IMR-90 (cell line): ENCODE measurements around the gene RHBDF2. TPM values are rescaled to one million over a fixed set of nuclear protein-coding genes. Genes with fewer than 3 reads are reported as not detected.

Source experiments
- ATAC-seq: fragments of 200-7000 bp; cut with Tn5 transposase; 2 replicates; pipeline ENCODE4 v1.9.1; 2020; ENCODE audit warnings: low read depth, mild to moderate bottlenecking, moderate library complexity
- BruUV-seq: library from RNA; stranded (reverse); fragments of 400-500 nt; replicated peaks from 2 replicates; lab custom pipeline; 2021; lab: Mats Ljungman, UMichigan
- CTCF ChIA-PET: fragments of 300-600 bp; formaldehyde crosslinking; extraction: SDS; loops from one replicate; lab custom pipeline; 2021; ENCODE audit warnings: antibody characterized with exemption; lab: Yijun Ruan, JAX
- POLR2A ChIA-PET: fragments of 300-600 bp; sonication (Branson Sonifier 250); formaldehyde crosslinking; loops from one replicate; lab custom pipeline; 2022; ENCODE audit warnings: antibody characterized with exemption; ENCODE audit not compliant: unreplicated experiment; lab: Charles Lee
- DNase-seq: peaks from one replicate; pipeline ENCODE4 v3.0.0; 2013
- H2AFZ ChIP-seq: replicated peaks from 2 replicates; pipeline ENCODE3; 2013; ENCODE audit warnings: low read length, mild to moderate bottlenecking; ENCODE audit not compliant: poor library complexity
- H2AK5ac ChIP-seq: 2 replicates; pipeline ENCODE4 v1.6.1; 2013; ENCODE audit warnings: low read depth, low read length, inconsistent platforms
- H2AK9ac ChIP-seq: replicated peaks from 2 replicates; pipeline ENCODE3; 2013; ENCODE audit warnings: mild to moderate bottlenecking, low read depth, low read length, moderate library complexity; ENCODE audit not compliant: poor library complexity
- H2BK120ac ChIP-seq: 2 replicates; pipeline ENCODE4 v1.6.1; 2013; ENCODE audit warnings: low read depth, low read length, inconsistent platforms
- H2BK15ac ChIP-seq: 3 replicates; pipeline ENCODE4 v1.6.1; 2013; ENCODE audit warnings: low read depth, low read length, inconsistent platforms
- H2BK20ac ChIP-seq: 2 replicates; pipeline ENCODE4 v1.6.1; 2013; ENCODE audit warnings: low read depth, mild to moderate bottlenecking, inconsistent platforms, low read length, moderate library complexity
- H2BK5ac ChIP-seq: 2 replicates; pipeline ENCODE4 v1.6.1; 2013; ENCODE audit warnings: mild to moderate bottlenecking, low read depth, low read length, inconsistent platforms; ENCODE audit not compliant: poor library complexity, severe bottlenecking
- H3K14ac ChIP-seq: replicated peaks from 2 replicates; pipeline ENCODE4 v1.6.1; 2013; ENCODE audit warnings: low read depth, low read length, inconsistent platforms
- H3K18ac ChIP-seq: 2 replicates; pipeline ENCODE4 v1.6.1; 2013; ENCODE audit warnings: low read depth, low read length, control low read depth
- H3K23ac ChIP-seq: 2 replicates; pipeline ENCODE4 v1.6.1; 2013; ENCODE audit warnings: low read depth, low read length, inconsistent platforms
- H3K27ac ChIP-seq: 2 replicates; pipeline ENCODE4 v1.5.1; 2013; ENCODE audit warnings: mild to moderate bottlenecking, control low read depth, low read length; ENCODE audit not compliant: insufficient read depth
- H3K27me3 ChIP-seq: 2 replicates; pipeline ENCODE4 v1.6.1; 2013; ENCODE audit warnings: low read length; ENCODE audit not compliant: control insufficient read depth, insufficient read depth
- H3K36me3 ChIP-seq: 2 replicates; pipeline ENCODE4 v1.6.1; 2013; ENCODE audit warnings: low read length, mixed read lengths; ENCODE audit not compliant: control insufficient read depth, insufficient read depth
- H3K4ac ChIP-seq: 2 replicates; pipeline ENCODE4 v1.6.1; 2013; ENCODE audit warnings: low read depth, low read length, inconsistent platforms
- H3K4me1 ChIP-seq: 2 replicates; pipeline ENCODE4 v1.6.1; 2013; ENCODE audit warnings: low read length, mixed read lengths; ENCODE audit not compliant: control insufficient read depth, insufficient read depth
- H3K4me2 ChIP-seq: 2 replicates; pipeline ENCODE4 v1.6.1; 2013; ENCODE audit warnings: low read depth, mild to moderate bottlenecking, control low read depth, low read length, moderate library complexity
- H3K4me3 ChIP-seq: 2 replicates; pipeline ENCODE4 v1.5.1; 2013; ENCODE audit warnings: low read depth, mild to moderate bottlenecking, control low read depth, low read length, moderate library complexity; ENCODE audit not compliant: insufficient read depth
- H3K56ac ChIP-seq: 2 replicates; pipeline ENCODE4 v1.6.1; 2013; ENCODE audit warnings: low read length, inconsistent platforms; ENCODE audit not compliant: insufficient read depth; ENCODE audit errors: extremely low read depth
- H3K79me1 ChIP-seq, 2 experiments: 2 replicates each; pipeline ENCODE4 v1.6.1; 2013; ENCODE audit warnings: low read length in 2 of 2, inconsistent platforms in 1 of 2, low read depth in 1 of 2
- H3K9ac ChIP-seq: 2 replicates; pipeline ENCODE4 v1.6.1; 2013; ENCODE audit warnings: low read depth, low read length, control low read depth
- H3K9me1 ChIP-seq: 2 replicates; pipeline ENCODE4 v1.6.1; 2013; ENCODE audit warnings: low read length, inconsistent platforms; ENCODE audit not compliant: insufficient read depth
- H3K9me3 ChIP-seq: 2 replicates; pipeline ENCODE4 v1.6.1; 2013; ENCODE audit warnings: low read length; ENCODE audit not compliant: control insufficient read depth, insufficient read depth
- H4K20me1 ChIP-seq: 2 replicates; pipeline ENCODE4 v1.6.1; 2013; ENCODE audit warnings: low read length, inconsistent platforms; ENCODE audit not compliant: insufficient read depth
- H4K5ac ChIP-seq: 2 replicates; pipeline ENCODE4 v1.6.1; 2013; ENCODE audit warnings: mild to moderate bottlenecking, low read depth, low read length, control low read depth
- H4K8ac ChIP-seq, 2 experiments: 2 replicates each; pipeline ENCODE4 v1.6.1; 2013; ENCODE audit warnings: low read depth in 2 of 2, low read length in 2 of 2, control low read depth in 1 of 2, inconsistent platforms in 1 of 2
- H4K91ac ChIP-seq: 2 replicates; pipeline ENCODE4 v1.6.1; 2013; ENCODE audit warnings: low read depth, low read length, inconsistent platforms; ENCODE audit not compliant: insufficient read depth
- BHLHE40 ChIP-seq: fragments of 150-350 bp; IDR thresholded peaks from 2 replicates; pipeline ENCODE4 v1.6.1; 2016; ENCODE audit warnings: mild to moderate bottlenecking, low read depth, low read length
- CEBPB ChIP-seq: IDR thresholded peaks from 2 replicates; pipeline ENCODE4 v1.6.1; 2012; ENCODE audit warnings: low read depth, low read length, improper control_type of control experiment
- CHD1 ChIP-seq: IDR thresholded peaks from 2 replicates; pipeline ENCODE4 v1.6.1; 2012; ENCODE audit warnings: low read depth, low read length, improper control_type of control experiment
- MXI1 ChIP-seq: IDR thresholded peaks from 2 replicates; pipeline ENCODE4 v1.6.1; 2012; ENCODE audit warnings: low read depth, mild to moderate bottlenecking, low read length, moderate library complexity, borderline replicate concordance
- NFE2L2 ChIP-seq: fragments of 150-350 bp; IDR thresholded peaks from 2 replicates; pipeline ENCODE4 v1.6.1; 2016; ENCODE audit warnings: low read depth, mild to moderate bottlenecking, low read length
- POLR2A ChIP-seq: IDR thresholded peaks from 2 replicates; pipeline ENCODE4 v1.6.1; 2012; ENCODE audit warnings: mild to moderate bottlenecking, low read depth, low read length
- RCOR1 ChIP-seq: IDR thresholded peaks from 2 replicates; pipeline ENCODE4 v1.6.1; 2012; ENCODE audit warnings: mild to moderate bottlenecking, low read length, improper control_type of control experiment; ENCODE audit not compliant: insufficient replicate concordance
- RFX5 ChIP-seq: IDR thresholded peaks from 2 replicates; pipeline ENCODE4 v1.8.0; 2012; ENCODE audit warnings: low read depth, mild to moderate bottlenecking, low read length, moderate library complexity
- SMC3 ChIP-seq: fragments of 150-350 bp; IDR thresholded peaks from 2 replicates; pipeline ENCODE4 v1.6.1; 2016; ENCODE audit warnings: low read depth, mild to moderate bottlenecking, antibody characterized with exemption, low read length, moderate library complexity
- WGBS, 2 experiments: methylation state at CpG; one replicate each; pipeline versions ENCODE4 v1.1.5 to v1.1.7; 2013; ENCODE audit warnings: missing lambda C conversion rate in 2 of 2; ENCODE audit not compliant: insufficient read length in 1 of 2; ENCODE audit errors: extremely low coverage in 2 of 2; 5-methylcytosine and 5-hydroxymethylcytosine counted together
- dilution Hi-C: fragments of 300-500 bp; cut with HindIII; formaldehyde crosslinking; loops from one replicate; pipeline ENCODE4 v1.14.3; 2018; ENCODE audit warnings: low sequenced_read_pairs; ENCODE audit not compliant: unreplicated experiment
- in situ Hi-C: fragments of 300-500 bp; cut with MboI; formaldehyde crosslinking; loops from 3 replicates; pipeline ENCODE4 v1.14.3; 2019; ENCODE audit warnings: low sequenced_read_pairs, inconsistent platforms, mixed read lengths
- intact Hi-C: fragments of 100-400 bp; cut with micrococcal nuclease; formaldehyde crosslinking; loops from 2 replicates; pipeline ENCODE4 v1.10.0; 2022
- polyA plus RNA-seq, 3 experiments: library from polyadenylated mRNA; depleted of rRNA; stranded (reverse); fragments of >200 nt; gene quantifications; 2 replicates each; pipeline ENCODE4 v1.2.3, GENCODE V29; 2012; ENCODE audit warnings: low replicate concordance in 1 of 3
- total RNA-seq: library from RNA; depleted of rRNA; stranded (reverse); fragments of >200 nt; gene quantifications from 2 replicates; pipeline ENCODE4 v1.2.3, GENCODE V29; 2012
- TF ChIP-seq, protein P1 (sequence below): fragments of 150-350 bp; IDR thresholded peaks from 2 replicates; pipeline ENCODE4 v1.6.1; 2017; ENCODE audit warnings: mild to moderate bottlenecking, antibody characterized with exemption, low read length, low read depth
- TF ChIP-seq, protein P2 (sequence below): fragments of 150-350 bp; IDR thresholded peaks from 2 replicates; pipeline ENCODE4 v1.6.1; 2016; ENCODE audit warnings: low read depth, mild to moderate bottlenecking, low read length, moderate library complexity, borderline replicate concordance
- TF ChIP-seq, protein P3 (sequence below): conservative IDR thresholded peaks from 2 replicates; pipeline ENCODE4 v1.5.1; 2012; ENCODE audit warnings: mild to moderate bottlenecking, low read depth, low read length, improper control_type of control experiment

The RHBDF2 gene
- total and polyA plus RNA-seq, 2 of the 4 experiments (the other 2 are of a cell fraction), result 1.3 to 8.3 TPM

DNA sequence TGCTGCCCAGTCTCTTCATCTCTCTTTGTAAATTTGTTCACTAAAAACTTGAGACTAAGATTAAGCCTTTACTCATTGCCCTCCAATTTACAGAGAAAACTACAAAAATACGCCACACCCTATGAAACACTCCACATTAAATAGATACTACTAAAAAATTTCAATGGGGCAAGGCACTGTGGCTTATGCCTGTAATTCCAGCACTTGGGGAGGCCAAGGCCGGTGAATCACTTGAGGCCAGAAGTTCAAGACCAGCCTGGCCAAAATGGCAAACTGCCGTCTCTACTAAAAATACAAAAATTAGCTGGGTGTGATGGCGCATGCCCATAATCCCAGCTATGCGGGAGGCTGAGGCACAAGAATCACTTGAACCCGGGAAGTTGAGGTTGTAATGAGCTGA lies 52.1 kb downstream of the RHBDF2 start:
- DNase-seq, result no peak
- in situ Hi-C loops, result no loop called here

More for the DNA sequence above, 52.1 kb downstream of the RHBDF2 start:
- H3K14ac ChIP-seq, result no peak overlapping the region
- no peak overlapping the region for H2BK5ac ChIP-seq
- H4K8ac ChIP-seq, result no peak overlapping the region
- H3K4me1 ChIP-seq, result peaks cover 37% of the 10 kb centered on the region
- peaks cover 82% of the 10 kb centered on the region for H4K20me1 ChIP-seq
- dilution Hi-C loops, result no loop called here
- 100% methylated on average over 1 of the region's 6 CpGs; no CpG with 5 or more reads in 1 of the 2 experiments for WGBS, 2 experiments
- no peaks in the 10 kb centered on the region for H3K9me3 ChIP-seq
- H3K56ac ChIP-seq, result no peak overlapping the region
- H2AK9ac ChIP-seq, result no peak overlapping the region
- no peaks in the 10 kb centered on the region for H3K27me3 ChIP-seq
- H3K36me3 ChIP-seq, result no peaks in the 10 kb centered on the region
- ATAC-seq, result no peak
- intact Hi-C loops, result no loop called here
- no peak overlapping the region for H2AFZ ChIP-seq
- peaks cover 40 to 83% of the 10 kb centered on the region in 2 experiments for H3K79me1 ChIP-seq
- no peak overlapping the region for H2BK15ac ChIP-seq
- no peak overlapping the region for H3K4me3 ChIP-seq
- H3K4ac ChIP-seq, result no peak overlapping the region
- BruUV-seq, result no TSS peak
- ChIA-PET POLR2A (no interaction called here), CTCF (no interaction called here)
- no peak overlapping the region for H4K5ac ChIP-seq
- no peak overlapping the region for H3K27ac ChIP-seq
- no peak overlapping the region for H3K4me2 ChIP-seq
- H2AK5ac ChIP-seq, result peak overlapping the region; percentile 32; the same call in 1 of the 2 replicates
- peaks cover 45% of the 10 kb centered on the region for H3K9me1 ChIP-seq
- H3K9ac ChIP-seq, result no peak overlapping the region
- peak overlapping the region; percentile 44; the same call in 1 of the 2 replicates for H3K23ac ChIP-seq
- no peak overlapping the region for H4K91ac ChIP-seq
- TF ChIP-seq, protein P1, sequence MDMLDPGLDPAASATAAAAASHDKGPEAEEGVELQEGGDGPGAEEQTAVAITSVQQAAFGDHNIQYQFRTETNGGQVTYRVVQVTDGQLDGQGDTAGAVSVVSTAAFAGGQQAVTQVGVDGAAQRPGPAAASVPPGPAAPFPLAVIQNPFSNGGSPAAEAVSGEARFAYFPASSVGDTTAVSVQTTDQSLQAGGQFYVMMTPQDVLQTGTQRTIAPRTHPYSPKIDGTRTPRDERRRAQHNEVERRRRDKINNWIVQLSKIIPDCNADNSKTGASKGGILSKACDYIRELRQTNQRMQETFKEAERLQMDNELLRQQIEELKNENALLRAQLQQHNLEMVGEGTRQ, result no peak
- TF ChIP-seq POLR2A (no peak), RCOR1 (no peak), CEBPB (no peak), NFE2L2 (no peak), CHD1 (no peak), SMC3 (no peak), RFX5 (no peak), MXI1 (no peak), BHLHE40 (no peak)
- TF ChIP-seq, protein P2, sequence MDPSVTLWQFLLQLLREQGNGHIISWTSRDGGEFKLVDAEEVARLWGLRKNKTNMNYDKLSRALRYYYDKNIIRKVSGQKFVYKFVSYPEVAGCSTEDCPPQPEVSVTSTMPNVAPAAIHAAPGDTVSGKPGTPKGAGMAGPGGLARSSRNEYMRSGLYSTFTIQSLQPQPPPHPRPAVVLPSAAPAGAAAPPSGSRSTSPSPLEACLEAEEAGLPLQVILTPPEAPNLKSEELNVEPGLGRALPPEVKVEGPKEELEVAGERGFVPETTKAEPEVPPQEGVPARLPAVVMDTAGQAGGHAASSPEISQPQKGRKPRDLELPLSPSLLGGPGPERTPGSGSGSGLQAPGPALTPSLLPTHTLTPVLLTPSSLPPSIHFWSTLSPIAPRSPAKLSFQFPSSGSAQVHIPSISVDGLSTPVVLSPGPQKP, result no peak
- TF ChIP-seq, protein P3, sequence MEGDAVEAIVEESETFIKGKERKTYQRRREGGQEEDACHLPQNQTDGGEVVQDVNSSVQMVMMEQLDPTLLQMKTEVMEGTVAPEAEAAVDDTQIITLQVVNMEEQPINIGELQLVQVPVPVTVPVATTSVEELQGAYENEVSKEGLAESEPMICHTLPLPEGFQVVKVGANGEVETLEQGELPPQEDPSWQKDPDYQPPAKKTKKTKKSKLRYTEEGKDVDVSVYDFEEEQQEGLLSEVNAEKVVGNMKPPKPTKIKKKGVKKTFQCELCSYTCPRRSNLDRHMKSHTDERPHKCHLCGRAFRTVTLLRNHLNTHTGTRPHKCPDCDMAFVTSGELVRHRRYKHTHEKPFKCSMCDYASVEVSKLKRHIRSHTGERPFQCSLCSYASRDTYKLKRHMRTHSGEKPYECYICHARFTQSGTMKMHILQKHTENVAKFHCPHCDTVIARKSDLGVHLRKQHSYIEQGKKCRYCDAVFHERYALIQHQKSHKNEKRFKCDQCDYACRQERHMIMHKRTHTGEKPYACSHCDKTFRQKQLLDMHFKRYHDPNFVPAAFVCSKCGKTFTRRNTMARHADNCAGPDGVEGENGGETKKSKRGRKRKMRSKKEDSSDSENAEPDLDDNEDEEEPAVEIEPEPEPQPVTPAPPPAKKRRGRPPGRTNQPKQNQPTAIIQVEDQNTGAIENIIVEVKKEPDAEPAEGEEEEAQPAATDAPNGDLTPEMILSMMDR, result no peak
- H2BK20ac ChIP-seq, result no peak overlapping the region
- no peak overlapping the region for H3K18ac ChIP-seq
- no peak overlapping the region for H2BK120ac ChIP-seq
